Left ventricle myocardium superior (tissue), 1 donor: ENCODE measurements around the gene CHID1. TPM values are rescaled to one million over a fixed set of nuclear protein-coding genes. Genes with fewer than 3 reads are reported as not detected.

Experiments used
- ATAC-seq: fragments of 200-7000 bp; cut with Tn5 transposase; one replicate; pipeline ENCODE4 v1.9.1; 2020; ENCODE audit warnings: mild to moderate bottlenecking, moderate library complexity
- DNase-seq: peaks from one replicate; pipeline ENCODE4 v3.0.0-alpha.2; 2020
- intact Hi-C: fragments of 100-400 bp; cut with micrococcal nuclease; formaldehyde crosslinking; loops from one replicate; pipeline ENCODE4 v1.11.0; 2022
- total RNA-seq: library from RNA; stranded (reverse); fragmentation: NEBNext Ultra II Directional; extraction: Animal tissue kit (Norgen Biotek cat#: 25700); gene quantifications from one replicate; pipeline ENCODE4 v1.2.1, GENCODE V29; 2021
- donor health status: DM: no; HTN: yes; CAD: no; lungs with severe emphysema.

CHID1 gene
- total RNA-seq, 1 donor from 2014 or later: 53.0 TPM

- ATAC-seq (no peak), DNase-seq (no peak)
- intact Hi-C loops: no loop called here
Measured at GRCh38 chr11:858053-858761, 52.4 kb downstream of the CHID1 start.

GRCh38 chr11:856397-856796, 54.2 kb downstream of the CHID1 start:
- ATAC-seq: no peak
- intact Hi-C loops: no loop called here

GRCh38 chr11:855796-856195, 54.8 kb downstream of the CHID1 start:
- ATAC-seq (no peak), DNase-seq (no peak)
- intact Hi-C loops: no loop called here

More at GRCh38 chr11:856397-856796, 54.2 kb downstream of the CHID1 start:
- no peak for DNase-seq

DNA sequence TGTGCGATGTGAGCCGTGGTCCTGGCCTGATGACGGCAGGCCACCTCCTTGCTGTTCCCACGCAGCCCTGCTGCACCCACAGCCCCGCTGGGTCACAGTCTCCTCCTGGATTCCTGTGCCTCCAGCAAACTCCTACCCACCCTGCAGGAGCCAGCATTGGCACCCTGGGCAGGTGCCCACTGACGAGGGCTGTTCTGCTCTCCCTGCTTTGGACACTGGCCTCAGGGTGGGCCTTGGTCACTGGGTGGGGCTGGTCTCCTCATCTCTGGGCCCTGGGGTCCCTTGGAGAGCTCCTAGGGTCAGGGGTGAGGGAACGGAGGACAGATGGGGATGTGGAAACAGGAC, 55.3 kb downstream of the CHID1 start:
- ATAC-seq: no peak
- intact Hi-C loops: no loop called here
- no peak for DNase-seq

- intact Hi-C loops: no loop called here
- ATAC-seq: no peak
- no peak for DNase-seq
Measured at GRCh38 chr11:854601-855329, 55.8 kb downstream of the CHID1 start.

DNA sequence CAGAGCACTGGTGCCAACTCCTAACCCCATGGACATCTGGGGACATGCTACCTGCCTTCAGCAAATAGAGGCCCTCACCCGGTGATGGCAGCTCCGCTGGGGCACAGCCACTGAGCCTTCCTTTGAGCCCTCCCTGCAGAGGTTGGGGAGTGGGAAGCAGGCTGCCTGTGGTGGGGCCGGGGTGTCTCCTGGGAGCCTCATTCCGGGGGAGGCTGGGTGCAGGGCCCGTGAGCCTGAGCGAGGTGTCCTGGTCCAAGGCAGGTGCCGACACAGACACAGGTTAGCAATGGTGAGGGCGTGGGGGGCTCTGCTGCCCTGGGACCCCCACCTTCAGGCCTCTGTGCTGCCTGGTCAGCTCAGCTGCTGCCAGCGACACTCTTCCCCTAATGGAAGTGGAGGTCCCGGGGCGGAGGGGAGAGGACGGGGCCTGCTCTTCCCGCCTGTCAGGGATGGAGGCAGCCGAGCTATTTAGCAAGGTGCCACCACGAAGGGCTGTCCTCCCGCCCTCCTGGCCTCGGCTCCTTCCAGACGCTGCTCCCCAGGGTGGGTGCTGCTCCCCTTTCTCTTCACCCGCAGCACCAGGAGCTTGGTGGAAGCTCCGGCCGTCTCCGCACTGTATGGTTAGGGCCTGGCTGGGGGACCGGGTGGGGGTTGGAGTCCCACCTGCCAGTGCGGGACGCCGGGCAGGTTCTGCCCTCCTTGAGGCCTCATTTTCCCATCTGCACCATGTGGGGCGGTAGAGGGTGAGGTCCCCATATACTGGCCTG, 56.7 kb downstream of the CHID1 start:
- ATAC-seq (no peak), DNase-seq (no peak)
- intact Hi-C loops: no loop called here

DNA sequence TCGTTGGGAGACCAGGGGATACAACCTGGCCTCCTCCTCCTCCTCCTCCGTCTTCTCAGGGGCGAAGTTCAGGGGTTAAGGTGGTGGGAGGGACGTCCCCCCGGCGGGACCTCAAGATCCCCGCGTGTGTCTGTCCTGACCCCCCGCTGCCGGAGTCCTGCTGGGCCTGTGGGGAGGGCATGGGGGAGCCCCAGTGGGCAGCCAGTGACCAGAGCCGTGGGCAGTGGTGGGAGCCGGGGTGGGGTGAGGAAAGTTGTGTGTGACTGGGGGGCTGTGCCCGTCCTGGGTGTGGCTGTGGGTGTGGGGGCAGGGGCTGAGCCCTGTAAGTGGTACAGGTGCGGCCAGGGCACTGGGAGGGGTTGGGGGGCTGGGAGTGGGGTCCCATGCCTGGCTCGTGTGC, 57.8 kb downstream of the CHID1 start:
- intact Hi-C loops: no loop called here
- DNase-seq: no peak

DNA sequence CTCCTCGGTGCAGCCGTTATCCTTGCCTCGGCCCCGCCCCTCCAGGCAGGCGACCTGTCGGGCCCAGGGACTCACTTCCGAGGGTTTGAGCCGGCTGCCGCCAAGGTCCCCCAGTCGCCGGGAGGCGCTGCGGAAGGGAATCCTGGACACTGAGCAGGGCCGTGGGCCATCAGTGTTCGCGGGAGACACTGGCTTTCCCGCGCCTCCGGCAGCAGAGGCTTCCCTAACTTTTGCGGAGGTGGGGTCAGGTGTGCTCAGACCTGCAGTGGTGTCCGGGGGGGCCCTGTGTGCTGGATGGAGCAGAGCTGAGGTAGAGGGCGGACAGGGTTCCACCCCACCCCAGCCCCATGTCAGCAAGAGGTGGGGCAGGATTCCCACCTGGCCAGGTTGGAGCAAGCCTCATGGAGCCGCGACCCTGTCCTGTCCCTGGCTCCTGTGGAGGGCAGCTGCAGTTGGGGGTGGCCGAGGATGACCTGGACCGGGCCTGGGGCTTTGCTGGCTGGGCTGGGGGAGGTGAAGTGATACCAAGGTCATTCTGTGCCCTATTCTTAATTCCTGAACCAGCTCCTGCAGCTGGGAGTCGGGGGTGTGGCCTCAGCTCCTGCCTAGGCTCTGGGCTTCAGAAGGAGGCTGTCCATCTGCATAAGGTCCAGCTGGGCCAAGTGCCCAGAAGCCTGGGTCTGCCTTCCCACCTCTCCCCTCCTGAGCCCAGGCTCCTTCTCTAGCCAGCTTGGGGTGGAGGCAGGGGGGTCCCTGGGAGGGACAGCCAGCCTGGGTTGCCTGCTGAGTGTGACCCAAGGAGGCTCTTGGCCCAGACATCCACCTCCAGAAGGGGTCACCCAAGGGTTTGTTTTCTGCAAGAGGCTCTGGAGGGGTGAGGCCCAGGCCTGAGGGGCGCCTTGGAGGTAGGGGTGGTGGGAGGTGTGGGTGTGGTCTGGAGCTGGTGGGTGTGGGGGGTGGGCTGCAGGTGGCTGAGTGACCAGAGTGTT, 59.5 kb downstream of the CHID1 start:
- intact Hi-C loops: no loop called here
- no peak for ATAC-seq
- no peak for DNase-seq

More for the DNA sequence above, 57.8 kb downstream of the CHID1 start:
- ATAC-seq: no peak

DNA sequence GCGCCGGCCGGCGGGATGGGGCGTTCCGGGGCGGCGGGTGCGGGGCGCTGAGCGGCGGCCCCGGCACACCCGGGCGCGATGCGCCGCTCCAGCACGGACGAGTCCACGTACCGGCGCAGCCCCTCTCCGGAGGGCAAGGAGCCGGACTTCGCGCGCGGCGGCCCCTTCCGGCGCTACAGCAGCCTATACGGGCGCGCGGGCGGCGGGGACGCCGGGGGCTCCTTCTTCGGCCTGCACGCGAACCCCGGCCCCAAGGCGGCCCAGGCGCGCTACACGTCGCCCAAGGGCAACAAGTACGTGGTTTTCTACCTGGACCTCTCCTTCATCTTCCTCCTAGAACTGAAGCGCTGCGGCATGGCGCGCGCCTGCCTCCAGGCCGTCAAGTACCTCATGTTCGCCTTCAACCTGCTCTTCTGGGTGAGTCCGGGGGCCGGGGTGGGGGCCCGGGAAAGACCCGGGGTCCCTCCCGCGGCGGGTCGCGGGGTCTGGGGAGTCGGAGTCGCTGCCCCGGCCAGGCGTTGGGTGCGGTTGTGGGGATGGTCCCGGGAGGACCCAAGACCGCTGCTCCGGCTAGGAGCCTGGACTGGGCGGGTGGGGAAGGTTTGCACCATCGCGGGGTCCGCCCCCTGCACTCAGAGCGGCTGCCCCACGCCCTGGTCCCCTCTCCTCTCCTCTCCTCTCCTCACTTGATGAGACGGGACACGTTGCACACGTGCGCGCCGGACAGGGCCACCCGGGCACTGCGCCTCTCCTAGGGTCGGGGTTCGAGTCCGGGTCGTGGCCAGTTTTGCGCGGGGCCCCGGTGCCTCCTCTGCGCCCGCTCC, 60.4 kb downstream of the CHID1 start:
- ATAC-seq: no peak
- intact Hi-C loops: no loop called here
- no peak for DNase-seq

GRCh38 chr11:849104-849824, 61.3 kb downstream of the CHID1 start:
- intact Hi-C loops: no loop called here
- ATAC-seq: no peak
- DNase-seq: peak; percentile 68

DNA sequence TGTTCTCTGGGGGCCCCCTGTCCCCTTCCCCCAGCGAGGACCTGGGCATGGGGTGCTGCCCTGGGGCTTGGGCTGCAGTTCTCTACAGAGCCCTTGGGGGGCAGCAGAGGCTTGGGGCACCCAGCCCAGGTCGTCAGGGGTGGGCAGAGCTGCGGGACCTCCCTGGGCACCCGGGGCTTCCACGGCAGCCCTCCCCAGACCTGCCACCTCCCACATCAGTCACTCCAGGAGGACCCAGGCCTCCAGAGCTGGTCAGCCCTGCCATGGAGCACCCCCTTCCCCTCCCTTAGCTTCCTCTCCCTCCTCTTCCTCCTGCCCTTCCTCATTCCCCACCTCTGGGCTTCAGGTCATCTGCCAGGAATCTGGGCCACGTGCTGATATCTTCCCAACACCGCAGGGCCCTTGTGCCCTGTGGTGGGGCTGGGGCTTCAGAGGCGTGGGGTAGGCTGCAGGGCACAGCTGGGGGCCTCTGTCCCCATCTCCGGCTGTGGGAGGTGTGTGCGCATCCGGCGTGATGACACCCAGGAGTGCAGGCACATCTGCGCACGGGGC, 62.2 kb downstream of the CHID1 start:
- peak; percentile 71 for DNase-seq
- intact Hi-C loops: no loop called here
- ATAC-seq: peak; percentile 4

DNA sequence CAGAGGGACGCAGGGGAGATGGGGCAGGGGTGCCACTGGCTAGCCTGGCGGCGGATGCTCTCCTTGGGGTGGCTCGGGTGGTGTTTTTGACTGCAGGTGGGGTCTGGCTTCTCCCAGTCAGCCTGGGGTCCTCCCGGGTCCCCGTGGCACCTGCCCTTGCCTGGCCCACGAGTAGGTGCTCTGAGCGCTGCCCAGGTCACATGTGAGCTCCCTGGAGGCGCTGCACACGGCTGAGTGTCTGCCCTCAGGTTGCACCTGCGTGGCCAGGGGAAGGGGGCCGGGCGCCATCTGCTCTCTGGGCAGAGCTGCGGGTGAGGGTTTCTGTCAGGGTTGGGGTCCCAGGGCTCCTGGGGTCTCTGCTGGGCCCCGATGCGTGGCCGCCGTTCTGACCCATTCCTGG, 62.7 kb downstream of the CHID1 start:
- no peak for DNase-seq
- intact Hi-C loops: no loop called here

DNA sequence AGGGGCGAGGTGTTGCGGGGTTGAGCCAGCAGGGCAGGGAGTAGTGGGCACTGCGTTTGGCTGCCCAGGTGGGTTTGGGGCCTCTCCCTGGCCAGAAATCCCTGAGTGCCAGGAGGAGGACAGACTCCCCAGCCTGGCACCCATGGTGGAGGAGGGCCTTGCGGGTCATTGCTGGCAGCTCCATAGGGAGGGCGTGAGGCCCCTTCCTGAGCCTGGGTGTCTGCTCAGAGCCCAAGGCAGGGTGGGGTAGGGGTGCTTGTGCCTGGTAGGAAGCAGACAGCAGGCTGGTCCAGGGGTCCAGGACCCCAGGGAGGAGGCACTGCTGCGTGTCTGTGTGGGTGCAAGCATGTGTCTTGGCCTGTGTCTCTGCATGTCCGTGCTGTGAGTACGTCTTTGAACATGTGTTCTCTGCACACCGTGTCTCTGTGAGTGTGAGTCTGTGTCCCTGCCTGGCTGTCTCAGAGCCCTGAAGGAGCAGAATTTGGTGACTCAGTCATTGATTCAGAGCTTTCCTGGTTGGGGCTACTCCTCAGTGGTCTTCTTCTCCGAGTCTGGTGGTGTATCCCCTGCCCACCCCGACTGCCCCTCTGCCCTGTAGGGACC, 64.0 kb downstream of the CHID1 start:
- intact Hi-C loops: no loop called here
- ATAC-seq: no peak
- DNase-seq: no peak

More for the DNA sequence above, 62.7 kb downstream of the CHID1 start:
- no peak for ATAC-seq

- no peak for DNase-seq
- no peak for ATAC-seq
- intact Hi-C loops: no loop called here
Measured at GRCh38 chr11:845872-846495, 64.6 kb downstream of the CHID1 start.

DNA sequence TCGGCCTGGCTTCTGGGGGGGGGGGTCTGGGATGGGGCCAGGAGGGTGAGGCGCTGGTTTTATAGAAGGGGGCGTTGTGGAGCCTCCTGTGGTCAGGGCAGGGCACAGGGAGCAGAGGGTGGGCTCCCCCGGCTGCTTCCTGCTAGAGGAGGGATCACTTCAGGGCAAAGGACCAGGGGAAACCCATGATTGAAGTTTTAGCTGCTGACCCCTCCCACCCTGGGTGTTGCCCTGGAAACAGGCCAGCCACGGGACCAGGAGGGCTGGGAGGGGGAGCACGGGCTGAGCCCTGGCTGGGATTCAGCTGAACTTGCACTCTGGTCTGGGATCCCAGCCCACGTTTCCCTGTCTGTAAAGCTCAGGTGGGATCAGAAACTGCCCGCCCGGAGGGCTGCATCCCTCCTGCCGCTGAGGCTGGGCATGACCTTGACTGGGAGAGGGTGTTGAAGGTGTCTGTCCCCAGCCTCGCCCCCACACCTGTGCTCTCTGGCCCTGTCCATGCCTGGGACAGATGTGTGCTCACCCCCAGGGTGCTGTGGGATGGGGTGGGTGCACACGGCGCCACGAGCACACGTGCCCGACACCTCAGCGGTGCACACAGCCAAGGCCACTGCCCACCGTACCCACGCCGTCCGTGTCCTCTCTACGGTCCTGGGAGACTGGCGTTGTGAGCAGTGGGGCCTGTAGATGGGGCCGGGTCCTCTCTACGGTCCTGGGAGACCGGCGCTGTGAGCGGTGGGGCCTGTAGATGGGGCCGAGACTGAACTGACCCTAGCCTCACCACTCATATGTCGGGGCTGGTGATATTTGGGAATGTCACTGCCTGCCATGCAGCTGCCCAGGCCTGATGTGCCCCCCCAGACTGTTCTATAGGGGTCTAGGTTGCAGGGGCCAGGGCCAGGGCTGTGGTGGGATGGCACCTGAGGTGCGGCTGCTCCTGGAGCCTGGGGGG, 65.6 kb downstream of the CHID1 start:
- peak; percentile 62 for ATAC-seq
- DNase-seq: peak; percentile 94
- intact Hi-C loops: no loop called here
